Measurements from ENCODE around the gene KRTAP10-12.

The KRTAP10-12 gene

GRCh38 chr21:44666401-44667320 is 30.3 kb upstream of the KRTAP10-12 start, which contains the start of gene KRTAP12-2:
KRTAP12-2 (minus strand) TSS chr21:44666927; CDS start chr21:44666886, 41 bp downstream.
- H3K36me3 ChIP-seq (ENCODE audit: control insufficient read depth, insufficient read depth, low read length) = no peaks in the 10 kb centered on the region
- no peak for TF ChIP-seq CTCF (IDR thresholded peaks at IDR 0.05; ENCODE audit: insufficient read depth, low read length, poor library complexity, severe bottlenecking)
- H3K27me3 ChIP-seq (replicated peaks; ENCODE audit: control insufficient read depth, insufficient read depth, low read length) = peaks cover 2% of the 10 kb centered on the region; the same call in 1 of the 2 replicates
- H3K4me3 ChIP-seq (replicated peaks; ENCODE audit: low read depth, low read length) = no peak within 1 kb of the TSS
- no peak for DNase-seq (ENCODE audit: extremely low read depth, insufficient read length)

GRCh38 chr21:44667612-44668011 is 29.4 kb upstream of the KRTAP10-12 start:
- H3K4me3 ChIP-seq (replicated peaks; ENCODE audit: low read depth, low read length) = no peak overlapping the region
- no peaks in the 10 kb centered on the region for H3K36me3 ChIP-seq (ENCODE audit: control insufficient read depth, insufficient read depth, low read length)
- no peak for TF ChIP-seq CTCF (IDR thresholded peaks at IDR 0.05; ENCODE audit: insufficient read depth, low read length, poor library complexity, severe bottlenecking)
- peaks cover 2% of the 10 kb centered on the region; the same call in 1 of the 2 replicates for H3K27me3 ChIP-seq (replicated peaks; ENCODE audit: control insufficient read depth, insufficient read depth, low read length)
- no peak for DNase-seq (ENCODE audit: extremely low read depth, insufficient read length)

GRCh38 chr21:44670642-44671432 is 26.1 kb upstream of the KRTAP10-12 start:
- no peak overlapping the region for H3K4me3 ChIP-seq (replicated peaks; ENCODE audit: low read depth, low read length)
- no peaks in the 10 kb centered on the region for H3K36me3 ChIP-seq (ENCODE audit: control insufficient read depth, insufficient read depth, low read length)
- TF ChIP-seq CTCF (IDR thresholded peaks at IDR 0.05; ENCODE audit: insufficient read depth, low read length, poor library complexity, severe bottlenecking) = no peak
- no peak for DNase-seq (ENCODE audit: extremely low read depth, insufficient read length)
- peaks cover 2% of the 10 kb centered on the region; the same call in 1 of the 2 replicates for H3K27me3 ChIP-seq (replicated peaks; ENCODE audit: control insufficient read depth, insufficient read depth, low read length)

- no peak for TF ChIP-seq CTCF (IDR thresholded peaks at IDR 0.05; ENCODE audit: insufficient read depth, low read length, poor library complexity, severe bottlenecking)
- H3K27me3 ChIP-seq (replicated peaks; ENCODE audit: control insufficient read depth, insufficient read depth, low read length) = peaks cover 2% of the 10 kb centered on the region; the same call in 1 of the 2 replicates
- DNase-seq (ENCODE audit: extremely low read depth, insufficient read length) = no peak
- H3K4me3 ChIP-seq (replicated peaks; ENCODE audit: low read depth, low read length) = no peak overlapping the region
- H3K36me3 ChIP-seq (ENCODE audit: control insufficient read depth, insufficient read depth, low read length) = no peaks in the 10 kb centered on the region
Observed at GRCh38 chr21:44671911-44672310, 25.1 kb upstream of the KRTAP10-12 start.

GRCh38 chr21:44677881-44678280 is 19.1 kb upstream of the KRTAP10-12 start:
- DNase-seq (ENCODE audit: extremely low read depth, insufficient read length) = no peak
- no peak overlapping the region for H3K4me3 ChIP-seq (replicated peaks; ENCODE audit: low read depth, low read length)
- no peaks in the 10 kb centered on the region for H3K36me3 ChIP-seq (ENCODE audit: control insufficient read depth, insufficient read depth, low read length)
- no peaks in the 10 kb centered on the region; the same call in none of the 2 replicates for H3K27me3 ChIP-seq (replicated peaks; ENCODE audit: control insufficient read depth, insufficient read depth, low read length)
- TF ChIP-seq CTCF (IDR thresholded peaks at IDR 0.05; ENCODE audit: insufficient read depth, low read length, poor library complexity, severe bottlenecking) = no peak

Data from GM06990 (cell line).